Smooth muscle cell (in vitro differentiated cells): Measurements from ENCODE around the gene ZFP90. TPM values are rescaled to one million over a fixed set of nuclear protein-coding genes. Genes with fewer than 3 reads are reported as not detected.

Experiments
- DNase-seq: peaks from one replicate; lab custom pipeline; 2025; ENCODE audit not compliant: unreplicated experiment; lab: John Stamatoyannopoulos, UW
- H2AFZ ChIP-seq: fragments of 200-600 bp; sonication (generic); 2 replicates; pipeline ENCODE4 v1.6.0; 2016; ENCODE audit warnings: antibody characterized with exemption, low read depth, mild to moderate bottlenecking
- H3F3A ChIP-seq: fragments of 200-600 bp; sonication (generic); 2 replicates; pipeline ENCODE4 v1.6.0; 2017; ENCODE audit warnings: antibody characterized with exemption, low read depth
- H3K27ac ChIP-seq: fragments of 200-600 bp; sonication (generic); 2 replicates; pipeline ENCODE4 v1.5.1; 2016; ENCODE audit warnings: low read depth, mild to moderate bottlenecking
- H3K27me3 ChIP-seq: fragments of 200-600 bp; sonication (generic); 2 replicates; pipeline ENCODE4 v1.6.1; 2016; ENCODE audit warnings: low read depth, mild to moderate bottlenecking
- H3K36me3 ChIP-seq: fragments of 200-600 bp; sonication (generic); 2 replicates; pipeline ENCODE4 v1.5.1; 2016; ENCODE audit warnings: low read depth
- H3K4me1 ChIP-seq: fragments of 200-600 bp; sonication (generic); 2 replicates; pipeline ENCODE4 v1.5.1; 2016; ENCODE audit warnings: low read depth
- H3K4me2 ChIP-seq: fragments of 200-600 bp; sonication (generic); 2 replicates; pipeline ENCODE4 v1.6.0; 2016; ENCODE audit warnings: mild to moderate bottlenecking
- H3K4me3 ChIP-seq: fragments of 200-600 bp; sonication (generic); 2 replicates; pipeline ENCODE4 v1.5.1; 2016; ENCODE audit warnings: mild to moderate bottlenecking
- H3K79me2 ChIP-seq: fragments of 200-600 bp; sonication (generic); 2 replicates; pipeline ENCODE4 v1.6.0; 2016; ENCODE audit warnings: low read depth, mild to moderate bottlenecking
- H3K9ac ChIP-seq: fragments of 200-600 bp; sonication (generic); 2 replicates; pipeline ENCODE4 v1.6.0; 2016; ENCODE audit warnings: low read depth
- H3K9me3 ChIP-seq: fragments of 200-600 bp; sonication (generic); replicated peaks from 2 replicates; pipeline ENCODE4 v1.5.1; 2016; ENCODE audit warnings: low read depth
- H4K20me1 ChIP-seq: fragments of 200-600 bp; sonication (generic); 2 replicates; pipeline ENCODE4 v1.6.0; 2016; ENCODE audit warnings: low read depth
- WGBS: methylation state at CpG from one replicate; pipeline ENCODE4 v1.1.7; 2016; ENCODE audit warnings: low lambda C conversion rate; 5-methylcytosine and 5-hydroxymethylcytosine counted together
- polyA plus RNA-seq: library from polyadenylated mRNA; unstranded; fragments of >200 nt; fragmentation: Nextera tagmentation; extraction: Ambion mirVana; gene quantifications from 2 replicates; pipeline ENCODE4 v1.2.1, GENCODE V29; 2016
- total RNA-seq: library from RNA; depleted of rRNA; stranded (reverse); fragments of >200 nt; gene quantifications from 2 replicates; pipeline ENCODE4 v1.2.3, GENCODE V29; 2014
- TF ChIP-seq, protein P1 (sequence below): fragments of 200-600 bp; sonication (generic); IDR thresholded peaks from 2 replicates; pipeline ENCODE4 v1.5.1; 2017; ENCODE audit warnings: borderline replicate concordance, mild to moderate bottlenecking, antibody characterized with exemption; ENCODE audit not compliant: insufficient read depth, poor library complexity, severe bottlenecking

The ZFP90 gene
- total and polyA plus RNA-seq, 2 experiments from 2014 or later: 14.9 to 35.1 TPM

DNA sequence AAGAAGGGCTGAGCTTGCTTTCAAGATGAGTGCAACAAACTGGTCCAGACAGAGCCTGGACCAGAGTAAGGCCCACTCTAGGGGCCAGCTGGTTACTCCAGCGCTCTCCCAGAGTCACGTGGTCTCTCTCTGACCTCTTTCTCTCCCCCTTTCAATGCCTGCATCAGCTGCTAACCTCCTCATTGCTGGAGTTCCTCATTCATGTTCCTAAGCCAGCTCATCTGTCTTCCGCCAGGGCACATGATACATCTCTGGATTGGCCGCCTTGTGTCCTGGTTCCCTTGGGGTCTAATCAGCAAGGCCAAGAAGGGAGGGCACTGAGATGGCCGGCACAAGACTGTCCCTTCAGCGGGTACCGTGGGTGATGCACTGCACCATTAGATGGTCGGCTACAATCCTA, 26.9 kb upstream of the ZFP90 start:
- Histone ChIP-seq H3F3A (no peaks in the 10 kb centered on the region), H3K36me3 (no peaks in the 10 kb centered on the region), H3K9ac (no peak overlapping the region), H3K27me3 (no peaks in the 10 kb centered on the region), H3K9me3 (no peaks in the 10 kb centered on the region), H3K4me1 (no peaks in the 10 kb centered on the region), H3K79me2 (no peaks in the 10 kb centered on the region), H3K4me2 (no peak overlapping the region), H4K20me1 (no peaks in the 10 kb centered on the region), H3K27ac (no peak overlapping the region), H3K4me3 (no peak overlapping the region), H2AFZ (no peak overlapping the region)
- no peak for DNase-seq
- 85% methylated on average over 8 of the region's 8 CpGs for WGBS
- TF ChIP-seq, protein P1, sequence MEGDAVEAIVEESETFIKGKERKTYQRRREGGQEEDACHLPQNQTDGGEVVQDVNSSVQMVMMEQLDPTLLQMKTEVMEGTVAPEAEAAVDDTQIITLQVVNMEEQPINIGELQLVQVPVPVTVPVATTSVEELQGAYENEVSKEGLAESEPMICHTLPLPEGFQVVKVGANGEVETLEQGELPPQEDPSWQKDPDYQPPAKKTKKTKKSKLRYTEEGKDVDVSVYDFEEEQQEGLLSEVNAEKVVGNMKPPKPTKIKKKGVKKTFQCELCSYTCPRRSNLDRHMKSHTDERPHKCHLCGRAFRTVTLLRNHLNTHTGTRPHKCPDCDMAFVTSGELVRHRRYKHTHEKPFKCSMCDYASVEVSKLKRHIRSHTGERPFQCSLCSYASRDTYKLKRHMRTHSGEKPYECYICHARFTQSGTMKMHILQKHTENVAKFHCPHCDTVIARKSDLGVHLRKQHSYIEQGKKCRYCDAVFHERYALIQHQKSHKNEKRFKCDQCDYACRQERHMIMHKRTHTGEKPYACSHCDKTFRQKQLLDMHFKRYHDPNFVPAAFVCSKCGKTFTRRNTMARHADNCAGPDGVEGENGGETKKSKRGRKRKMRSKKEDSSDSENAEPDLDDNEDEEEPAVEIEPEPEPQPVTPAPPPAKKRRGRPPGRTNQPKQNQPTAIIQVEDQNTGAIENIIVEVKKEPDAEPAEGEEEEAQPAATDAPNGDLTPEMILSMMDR: no peak

DNA sequence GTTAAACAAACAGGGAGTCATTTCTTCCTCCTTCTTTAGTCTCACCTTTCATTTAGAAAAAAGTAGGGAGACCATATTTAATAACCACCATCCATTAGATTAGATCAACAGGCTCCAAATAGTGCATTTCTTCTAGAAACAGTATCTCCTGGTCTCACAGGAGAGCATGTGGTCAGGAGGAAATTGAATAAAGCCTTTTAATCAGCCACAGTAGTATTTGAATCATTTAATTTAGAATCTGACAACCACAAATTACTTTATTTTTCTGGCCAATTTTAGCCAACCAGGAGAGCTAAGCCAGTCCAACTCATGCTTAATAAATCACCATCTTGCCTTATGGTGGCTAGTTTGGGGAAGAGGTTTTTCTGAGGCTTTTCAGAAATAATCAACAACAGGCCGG, 26.3 kb upstream of the ZFP90 start:
- no peaks in the 10 kb centered on the region for H4K20me1 ChIP-seq
- no peaks in the 10 kb centered on the region for H3K9me3 ChIP-seq
- H3K4me2 ChIP-seq: no peak overlapping the region
- H3F3A ChIP-seq: no peaks in the 10 kb centered on the region
- H3K27ac ChIP-seq: no peak overlapping the region
- H3K4me1 ChIP-seq: no peaks in the 10 kb centered on the region
- H3K79me2 ChIP-seq: no peaks in the 10 kb centered on the region
- no peak overlapping the region for H3K4me3 ChIP-seq
- no peak for DNase-seq
- H3K27me3 ChIP-seq: no peaks in the 10 kb centered on the region
- TF ChIP-seq, protein P1: no peak
- no peaks in the 10 kb centered on the region for H3K36me3 ChIP-seq
- H2AFZ ChIP-seq: no peak overlapping the region
- H3K9ac ChIP-seq: no peak overlapping the region
- 90% methylated on average over 1 of the region's 1 CpG for WGBS

DNA sequence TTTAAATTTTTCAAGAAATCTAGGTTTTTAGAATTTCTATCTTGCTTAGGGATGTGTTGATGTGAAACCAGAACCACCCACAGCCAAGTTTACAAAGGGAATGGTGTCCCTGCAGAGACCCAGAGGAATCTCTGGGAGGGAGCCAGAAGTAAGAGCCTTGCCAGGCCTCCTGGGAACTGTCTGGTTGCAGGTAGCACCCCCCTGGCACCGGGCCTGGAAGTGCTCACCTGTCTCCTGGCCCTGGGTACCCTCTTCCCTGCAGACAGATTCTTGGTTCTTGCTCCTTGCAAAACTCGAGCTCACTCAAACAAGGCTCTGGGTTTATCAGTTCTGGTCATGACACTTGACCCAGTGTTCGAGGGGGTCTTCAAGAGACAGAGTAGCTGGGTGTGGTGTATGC, 24.6 kb upstream of the ZFP90 start:
- Histone ChIP-seq H3K9ac (no peak overlapping the region), H3K27me3 (no peaks in the 10 kb centered on the region), H3K27ac (no peak overlapping the region), H3K9me3 (no peaks in the 10 kb centered on the region), H3F3A (no peaks in the 10 kb centered on the region), H4K20me1 (no peaks in the 10 kb centered on the region), H3K79me2 (no peaks in the 10 kb centered on the region), H3K4me2 (no peak overlapping the region), H3K4me1 (no peaks in the 10 kb centered on the region), H3K4me3 (no peak overlapping the region), H3K36me3 (no peaks in the 10 kb centered on the region), H2AFZ (no peak overlapping the region)
- DNase-seq: no peak
- TF ChIP-seq, protein P1: no peak
- 90% methylated on average over 3 of the region's 3 CpGs for WGBS

GRCh38 chr16:68517606-68518166, 21.4 kb upstream of the ZFP90 start:
- TF ChIP-seq, protein P1: no peak
- Histone ChIP-seq H3K4me2 (no peak overlapping the region), H3K4me3 (no peak overlapping the region), H3K36me3 (no peaks in the 10 kb centered on the region), H3K9me3 (no peaks in the 10 kb centered on the region), H3K4me1 (no peaks in the 10 kb centered on the region), H3K27me3 (no peaks in the 10 kb centered on the region), H3K79me2 (no peaks in the 10 kb centered on the region), H3K27ac (no peak overlapping the region), H3K9ac (no peak overlapping the region), H2AFZ (no peak overlapping the region), H4K20me1 (no peaks in the 10 kb centered on the region), H3F3A (no peaks in the 10 kb centered on the region)
- WGBS: 66% methylated on average over 6 of the region's 7 CpGs
- no peak for DNase-seq
